GM18505 (cell line): ENCODE results near the gene CDK4.

Source experiments
- ATAC-seq: cut with Tn5 transposase; IDR thresholded peaks from one replicate; pipeline ENCODE4 v1.9.1; 2021; ENCODE audit not compliant: unreplicated experiment
- POLR2A ChIP-seq: IDR thresholded peaks from 4 replicates; pipeline ENCODE4 v1.6.1; 2011; ENCODE audit warnings: borderline replicate concordance; ENCODE audit not compliant: insufficient read depth, insufficient read length; ENCODE audit errors: extremely low read depth

The CDK4 gene

GRCh38 chr12:57744777-57745484 lies 7.2 kb downstream of the CDK4 start, which contains the start of gene TSPAN31:
Gene TSPAN31 (plus strand): TSS chr12:57745039. CDS start chr12:57745155, 116 bp downstream.
- TF ChIP-seq POLR2A, result peak; percentile 69

DNA sequence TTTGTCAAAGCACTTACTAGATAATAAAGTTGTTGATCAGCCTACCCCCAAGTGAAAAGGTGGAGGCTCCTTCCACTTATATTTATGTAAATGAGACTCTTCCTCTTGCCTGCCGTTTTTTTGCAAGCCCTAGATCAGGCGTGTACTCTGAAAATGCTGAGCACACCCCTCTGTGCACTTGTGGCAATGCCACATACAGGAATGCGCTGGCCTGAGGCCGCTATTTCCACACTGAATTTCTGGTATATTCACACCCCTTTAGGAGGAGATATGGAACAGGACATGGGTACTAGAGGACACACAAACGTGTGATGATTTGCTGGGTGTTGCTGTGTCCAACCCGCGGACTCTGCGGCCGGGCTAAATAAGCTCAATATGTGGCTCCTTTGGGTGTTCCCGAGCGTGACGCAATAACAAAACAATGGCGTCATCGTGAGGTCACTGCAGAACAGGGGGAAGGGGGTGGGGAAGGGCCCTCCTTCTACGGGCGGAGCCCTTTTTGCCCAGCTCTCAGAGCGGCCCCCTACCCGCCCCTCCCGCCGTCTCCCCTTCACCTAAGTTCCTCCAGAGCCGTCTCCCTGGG lies 7.8 kb downstream of the CDK4 start:
- ATAC-seq, result peak; percentile 42

More at GRCh38 chr12:57744777-57745484, 7.2 kb downstream of the CDK4 start, which contains the start of gene TSPAN31:
- peak; percentile 78 for ATAC-seq

DNA sequence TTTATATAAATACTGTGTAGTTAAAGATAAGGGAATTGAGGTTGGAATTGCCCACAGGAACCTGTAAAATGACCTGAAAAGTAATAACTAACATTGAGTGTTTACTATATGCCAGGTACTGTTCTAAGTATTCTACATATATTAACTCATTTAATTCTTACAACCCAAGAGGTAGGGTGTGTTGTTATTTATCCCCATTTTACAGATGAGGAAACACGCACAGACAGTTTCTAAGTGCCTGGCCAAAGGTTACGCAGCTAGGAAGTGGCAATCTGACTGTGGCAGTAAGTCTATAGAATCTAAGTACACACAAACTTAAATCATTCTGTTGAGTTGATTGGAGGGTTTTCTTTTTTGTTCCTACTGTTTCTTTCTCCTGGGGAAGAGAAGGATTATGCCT lies 8.3 kb downstream of the CDK4 start:
- TF ChIP-seq POLR2A, result no peak
- no peak for ATAC-seq

More for the DNA sequence above, 7.8 kb downstream of the CDK4 start:
- no peak for TF ChIP-seq POLR2A

DNA sequence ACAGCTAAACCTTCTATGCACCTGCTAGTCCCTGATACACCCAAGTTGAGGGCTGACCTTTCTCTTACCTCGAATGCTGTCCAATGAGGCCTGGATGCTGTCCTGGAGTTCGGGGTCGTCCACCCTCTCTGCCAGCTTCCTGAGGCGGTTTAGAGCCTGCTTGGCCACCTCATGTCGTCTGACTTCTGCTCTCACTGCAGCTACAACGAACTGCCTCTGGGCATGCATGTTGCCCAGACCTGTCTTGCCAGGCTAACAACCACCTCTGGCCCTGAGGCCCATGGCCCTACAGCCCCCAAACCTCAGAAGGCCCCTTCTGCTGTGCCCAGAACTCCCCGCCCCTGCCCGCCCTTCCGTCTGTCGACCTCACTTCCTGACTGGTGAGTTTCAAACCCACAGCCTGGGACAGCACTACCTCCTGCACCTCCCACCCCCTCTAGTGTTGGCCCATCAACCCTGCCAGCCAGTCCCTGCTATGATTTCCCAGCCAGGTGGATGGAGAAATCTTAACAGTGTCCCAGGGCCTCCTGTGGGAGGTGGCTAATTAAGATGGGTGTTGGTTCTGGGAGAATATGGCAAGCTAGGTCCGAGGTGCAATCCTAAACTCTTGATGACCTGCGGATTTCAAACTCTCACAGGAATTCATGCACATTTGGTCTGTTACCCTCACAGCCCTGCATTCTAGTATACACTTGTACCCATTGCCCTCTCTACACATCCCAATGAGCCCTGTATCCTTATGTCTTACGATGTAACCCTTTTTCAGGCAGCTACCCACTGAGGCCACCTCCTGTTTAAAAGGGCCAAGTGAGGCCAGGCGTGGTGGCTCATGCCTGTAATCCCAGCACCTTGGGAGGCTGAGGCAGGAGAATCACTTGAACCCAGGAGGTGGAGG lies 10.0 kb downstream of the CDK4 start:
- ATAC-seq, result peak; percentile 51
- peak; percentile 62 for TF ChIP-seq POLR2A

DNA sequence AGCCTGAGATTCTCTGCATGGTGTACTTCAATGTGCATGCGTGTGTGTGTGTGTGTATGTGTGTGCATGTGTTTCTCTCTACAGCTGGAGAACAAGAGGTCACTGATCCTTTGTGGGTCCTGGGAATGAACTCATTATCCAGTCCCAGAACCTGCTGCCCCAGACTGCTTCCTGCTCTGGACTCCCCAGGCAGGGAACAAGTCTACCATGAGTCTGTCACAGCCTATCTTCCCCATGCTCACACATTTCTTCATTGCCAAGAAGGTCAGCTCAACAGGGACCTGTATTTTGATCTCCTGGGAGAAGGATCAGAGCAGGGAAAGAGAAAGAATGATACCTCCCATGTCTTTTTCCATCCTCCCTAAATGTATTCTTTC lies 10.7 kb downstream of the CDK4 start:
- no peak for TF ChIP-seq POLR2A
- ATAC-seq, result no peak

GRCh38 chr12:57740656-57741412 lies 11.3 kb downstream of the CDK4 start:
- TF ChIP-seq POLR2A, result no peak
- ATAC-seq, result peak; percentile 39

DNA sequence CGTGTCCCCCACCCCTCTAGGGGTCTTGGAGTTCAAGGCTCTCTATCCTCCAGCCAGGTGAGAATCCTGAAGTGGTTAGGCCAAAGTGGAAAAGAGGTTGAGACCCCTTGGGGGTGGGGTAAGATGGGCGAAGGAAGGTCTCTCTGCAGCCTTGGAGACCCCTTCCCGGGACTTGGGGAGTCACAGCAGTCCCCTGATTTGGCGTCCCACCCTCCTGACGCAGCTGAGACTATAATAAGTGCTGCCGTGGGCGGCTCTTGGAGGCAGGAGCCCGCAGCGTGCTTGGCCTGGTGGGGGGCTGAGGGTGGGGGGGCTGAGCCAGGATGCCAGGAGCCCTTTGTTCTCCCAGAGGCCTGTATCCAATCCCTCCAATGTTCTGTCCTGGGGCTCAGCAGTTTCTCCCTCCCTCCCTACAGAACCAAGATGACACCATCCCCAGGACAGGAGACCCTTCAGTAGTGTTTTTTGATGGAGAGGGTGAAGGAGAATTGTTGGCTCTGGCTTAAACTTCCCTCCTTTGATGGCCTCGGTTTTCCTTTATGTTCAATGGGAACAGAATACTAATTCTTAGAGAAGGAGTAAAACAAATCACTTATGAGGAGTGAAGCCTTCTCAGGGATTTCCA lies 12.1 kb downstream of the CDK4 start:
- TF ChIP-seq POLR2A, result no peak
- ATAC-seq, result no peak

GRCh38 chr12:57739387-57739786 lies 12.7 kb downstream of the CDK4 start:
- ATAC-seq, result no peak

GRCh38 chr12:57738661-57739237 lies 13.4 kb downstream of the CDK4 start, which contains the start of gene AGAP2:
Gene AGAP2 (minus strand): TSS chr12:57738742. CDS start chr12:57738246, 496 bp downstream.
- ATAC-seq, result no peak
- TF ChIP-seq POLR2A, result no peak

More at GRCh38 chr12:57739387-57739786, 12.7 kb downstream of the CDK4 start:
- no peak for TF ChIP-seq POLR2A

DNA sequence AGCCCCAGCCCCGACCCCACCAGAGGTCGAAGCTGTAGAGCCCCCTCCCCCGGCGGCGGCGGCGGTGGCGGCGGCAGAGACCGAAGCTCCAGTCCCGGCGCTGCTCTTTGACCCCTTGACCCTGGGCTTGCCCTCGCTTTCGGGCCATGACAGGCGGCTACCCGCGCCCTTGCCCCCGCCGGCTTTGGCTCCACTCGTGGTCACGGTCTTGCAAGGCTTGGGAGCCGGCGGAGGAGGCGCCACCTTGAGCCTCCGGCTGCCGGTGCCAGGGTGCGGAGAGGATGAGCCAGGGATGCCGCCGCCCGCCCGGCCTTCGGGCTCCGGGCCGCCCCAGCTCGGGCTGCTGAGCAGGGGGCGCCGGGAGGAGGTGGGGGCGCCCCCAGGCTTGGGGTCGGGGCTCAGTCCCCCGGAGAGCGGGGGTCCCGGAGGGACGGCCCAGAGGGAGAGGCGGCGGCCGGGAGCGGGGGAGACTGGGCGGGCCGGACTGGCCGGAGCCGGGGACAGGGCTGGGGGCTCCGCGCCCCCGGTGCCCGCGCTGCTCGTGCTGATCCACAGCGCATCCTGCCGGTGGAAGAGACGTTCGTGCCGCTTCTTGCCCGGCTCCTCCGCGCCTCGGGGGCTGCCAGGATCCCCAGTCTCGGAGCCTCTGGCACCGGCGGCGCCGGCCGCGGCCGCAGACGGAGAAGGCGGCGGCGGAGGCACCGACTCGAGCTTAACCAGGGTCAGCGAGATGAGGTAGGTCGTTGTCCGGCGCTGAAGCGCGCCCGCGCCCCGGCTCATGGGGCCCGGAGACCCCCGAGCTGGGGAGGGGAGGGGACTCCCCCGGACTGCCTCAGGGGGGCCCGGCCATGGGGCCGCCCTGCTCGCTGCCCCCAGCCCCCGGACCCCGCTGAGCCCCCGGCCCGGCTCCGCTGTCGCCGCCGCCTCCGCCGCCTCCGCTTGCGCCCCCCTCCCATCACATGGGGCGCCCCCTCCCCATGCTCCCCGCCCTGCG lies 14.3 kb downstream of the CDK4 start:
- no peak for ATAC-seq
- no peak for TF ChIP-seq POLR2A

DNA sequence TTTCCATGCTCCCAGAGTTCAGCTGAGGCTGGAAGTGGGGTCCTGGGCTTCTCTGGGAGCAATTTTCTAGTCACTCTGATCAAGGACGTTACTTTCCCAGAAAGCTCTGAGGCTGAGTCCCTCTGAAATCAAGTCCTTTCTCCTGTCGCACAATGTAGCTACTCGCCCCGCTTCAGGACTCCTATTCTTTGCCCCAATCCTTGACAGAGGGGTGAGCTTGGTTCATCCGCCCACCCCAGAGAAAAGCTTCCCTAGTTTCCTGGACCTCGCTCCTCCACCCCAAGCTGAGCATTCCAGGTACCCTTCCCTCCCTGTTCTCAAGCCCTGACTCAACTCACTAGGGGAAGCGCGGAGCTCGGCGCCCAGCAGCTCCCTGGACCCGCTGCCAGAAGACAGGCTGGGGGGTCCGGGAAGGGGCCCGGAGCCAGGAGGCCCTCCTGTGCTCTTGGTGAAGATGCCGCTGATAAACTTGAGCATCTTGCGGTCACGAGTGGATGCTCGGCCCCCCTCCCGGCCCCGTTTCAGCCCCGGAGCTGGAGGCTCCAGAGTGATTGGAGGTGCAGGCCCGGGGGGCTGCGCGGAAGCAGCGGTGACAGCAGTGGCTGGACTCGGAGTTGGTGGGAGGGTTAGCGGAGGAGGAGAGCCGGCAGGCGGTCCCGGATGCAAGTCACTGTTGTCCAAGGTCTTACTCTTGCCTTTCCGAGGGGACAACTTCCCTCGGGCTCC lies 15.2 kb downstream of the CDK4 start:
- TF ChIP-seq POLR2A, result no peak
- no peak for ATAC-seq
